Large intestine (tissue), 3 donors: ENCODE measurements around the gene IMMP1L. TPM values are rescaled to one million over a fixed set of nuclear protein-coding genes. Genes with fewer than 3 reads are reported as not detected.

Source experiments
- DNase-seq, 2 donors: peaks; one replicate each; pipeline versions ENCODE4 v3.0.0 to v3.0.0-alpha.2; 2013
- H3K27ac ChIP-seq: one replicate; pipeline ENCODE4 v1.5.1; 2013; ENCODE audit warnings: low read length
- H3K27me3 ChIP-seq: 2 replicates; pipeline ENCODE4 v1.6.1; 2013; ENCODE audit warnings: low read length; ENCODE audit not compliant: control insufficient read depth, insufficient read depth
- H3K36me3 ChIP-seq: 2 replicates; pipeline ENCODE4 v1.6.1; 2013; ENCODE audit warnings: low read length; ENCODE audit not compliant: control insufficient read depth, insufficient read depth
- H3K4me1 ChIP-seq: one replicate; pipeline ENCODE4 v1.6.1; 2013; ENCODE audit warnings: low read length; ENCODE audit not compliant: control insufficient read depth, insufficient read depth
- H3K4me3 ChIP-seq: one replicate; pipeline ENCODE4 v1.5.1; 2013; ENCODE audit warnings: low read length
- H3K9me3 ChIP-seq: one replicate; pipeline ENCODE4 v1.6.1; 2013; ENCODE audit warnings: mild to moderate bottlenecking, low read depth, low read length, moderate library complexity; ENCODE audit not compliant: control insufficient read depth
- WGBS: methylation state at CpG from one replicate; pipeline ENCODE4 v1.1.5; 2013; ENCODE audit warnings: low lambda C conversion rate; ENCODE audit not compliant: insufficient coverage; 5-methylcytosine and 5-hydroxymethylcytosine counted together
- polyA plus RNA-seq: library from polyadenylated mRNA; unstranded; fragments of 120-200 nt; gene quantifications from one replicate; pipeline ENCODE4 v1.2.1, GENCODE V29; 2013

IMMP1L gene
- polyA plus RNA-seq, 1 donor, result 32.7 TPM

DNA sequence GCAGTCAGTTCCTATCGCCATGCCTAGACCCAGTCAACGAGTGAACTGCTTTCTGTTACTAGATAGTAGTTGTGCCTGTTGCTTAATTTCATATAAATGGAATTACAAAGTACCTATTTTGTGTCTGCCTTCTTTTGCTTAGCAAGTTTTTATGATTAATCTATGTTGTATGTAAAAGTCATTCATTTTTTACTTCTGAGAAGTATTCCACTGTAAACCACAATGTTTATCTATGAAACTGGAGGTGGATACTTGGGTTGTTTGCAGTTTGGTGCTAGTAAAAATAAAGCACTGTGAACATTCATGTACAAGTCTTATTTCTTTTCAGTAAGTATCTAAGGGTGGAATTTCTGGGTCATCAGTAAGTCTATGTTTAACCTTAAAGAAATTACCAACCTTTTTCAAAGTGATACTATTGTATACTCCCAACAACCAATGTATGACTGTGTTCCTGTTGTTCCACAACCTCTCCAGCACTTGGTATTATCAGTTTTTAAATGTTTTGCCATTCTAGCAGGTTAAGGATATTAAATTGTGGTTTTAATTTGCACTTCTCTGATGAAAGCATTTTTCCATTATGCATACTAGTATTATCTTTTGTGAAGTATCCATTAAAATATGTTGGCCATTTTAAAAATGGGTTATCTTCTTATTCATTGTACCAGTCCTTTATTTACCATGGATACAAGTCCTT, 71.5 kb downstream of the IMMP1L start:
- DNase-seq, result no peak
- Histone ChIP-seq H3K27ac (no peak overlapping the region), H3K4me1 (no peaks in the 10 kb centered on the region), H3K9me3 (no peaks in the 10 kb centered on the region), H3K4me3 (no peak overlapping the region), H3K27me3 (no peaks in the 10 kb centered on the region), H3K36me3 (no peaks in the 10 kb centered on the region)
- no CpG with 5 or more reads among the region's 2 CpGs for WGBS

DNA sequence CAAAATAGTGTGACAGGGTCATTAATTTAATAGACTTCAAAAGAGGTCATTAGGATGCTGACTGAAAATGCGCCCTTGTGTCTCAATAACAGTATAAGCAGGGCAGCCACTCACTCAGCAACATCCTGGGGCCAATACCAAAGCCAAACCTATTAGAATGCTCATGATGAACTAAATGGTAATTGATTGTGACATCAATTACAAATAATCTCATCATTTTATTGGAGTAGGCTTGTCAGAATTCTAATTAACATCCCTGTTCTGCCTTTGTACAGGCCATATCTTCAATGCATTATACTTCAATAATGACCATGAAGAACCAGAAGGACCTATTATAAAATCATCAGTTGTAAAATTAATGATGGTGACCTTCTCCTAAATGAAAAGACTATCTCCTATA, 75.6 kb downstream of the IMMP1L start:
- Histone ChIP-seq H3K9me3 (no peaks in the 10 kb centered on the region), H3K4me3 (no peak overlapping the region), H3K36me3 (peaks cover 5% of the 10 kb centered on the region), H3K27me3 (no peaks in the 10 kb centered on the region), H3K4me1 (no peaks in the 10 kb centered on the region), H3K27ac (no peak overlapping the region)
- no peak for DNase-seq
- no CpG with 5 or more reads among the region's 1 CpG for WGBS

- no peak for DNase-seq
- H3K27me3 ChIP-seq, result no peaks in the 10 kb centered on the region
These were observed 84.8 kb downstream of the IMMP1L start for GRCh38 chr11:31424652-31425051.

DNA sequence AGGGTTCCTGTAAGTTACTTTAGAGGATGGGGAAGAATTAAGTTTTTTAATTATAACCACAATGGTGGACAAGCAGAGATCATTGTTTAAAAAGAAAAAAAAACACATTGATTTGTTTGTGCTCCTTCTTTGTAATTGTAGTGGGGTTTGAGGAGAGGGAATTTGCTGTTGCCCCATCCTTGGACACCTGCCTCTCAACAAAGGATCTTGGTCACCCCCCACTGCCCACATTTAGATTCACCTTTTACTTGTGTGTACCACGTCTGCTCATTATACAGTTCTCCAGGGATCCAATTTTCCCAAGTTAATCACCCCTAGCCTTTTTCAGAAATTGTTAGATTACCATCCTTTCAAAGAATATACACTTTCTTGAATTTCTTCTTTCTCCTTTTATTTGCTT, 86.7 kb downstream of the IMMP1L start:
- Histone ChIP-seq H3K27ac (no peak overlapping the region), H3K9me3 (no peaks in the 10 kb centered on the region), H3K36me3 (peaks cover 3% of the 10 kb centered on the region), H3K4me1 (no peaks in the 10 kb centered on the region), H3K27me3 (no peaks in the 10 kb centered on the region), H3K4me3 (no peak overlapping the region)
- 100% methylated on average over 1 of the region's 1 CpG for WGBS
- no peak for DNase-seq

More at GRCh38 chr11:31424652-31425051, 84.8 kb downstream of the IMMP1L start:
- Histone ChIP-seq H3K4me1 (no peaks in the 10 kb centered on the region), H3K27ac (no peak overlapping the region), H3K4me3 (no peak overlapping the region), H3K9me3 (no peaks in the 10 kb centered on the region), H3K36me3 (peaks cover 3% of the 10 kb centered on the region)

DNA sequence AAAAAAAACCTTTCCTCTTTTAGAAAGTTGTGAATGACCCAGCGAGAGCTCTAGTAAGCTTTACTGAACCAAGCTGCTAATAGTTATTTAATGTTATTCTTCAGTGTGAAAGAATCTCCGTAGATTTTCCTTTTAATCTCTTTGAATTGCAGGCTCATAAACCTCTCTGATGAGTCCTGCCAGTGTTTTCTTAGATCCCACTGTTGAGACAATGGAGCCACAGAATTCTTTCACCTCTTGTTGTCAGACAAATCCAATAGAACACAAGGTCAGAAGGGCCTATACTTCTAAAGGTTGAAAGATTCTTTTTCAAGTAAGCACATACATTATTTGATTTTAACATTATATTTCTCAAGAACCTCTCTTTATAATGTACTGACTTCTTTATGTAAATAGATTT, 87.6 kb downstream of the IMMP1L start:
- no peak for DNase-seq
- H3K4me1 ChIP-seq, result no peaks in the 10 kb centered on the region
- H3K27me3 ChIP-seq, result no peaks in the 10 kb centered on the region
- H3K36me3 ChIP-seq, result no peaks in the 10 kb centered on the region
- no peak overlapping the region for H3K4me3 ChIP-seq
- no CpG with 5 or more reads among the region's 2 CpGs for WGBS
- H3K9me3 ChIP-seq, result no peaks in the 10 kb centered on the region
- no peak overlapping the region for H3K27ac ChIP-seq

GRCh38 chr11:31419669-31420068, 89.8 kb downstream of the IMMP1L start:
- Histone ChIP-seq H3K36me3 (no peaks in the 10 kb centered on the region), H3K27ac (no peak overlapping the region), H3K9me3 (no peaks in the 10 kb centered on the region), H3K27me3 (no peaks in the 10 kb centered on the region), H3K4me3 (no peak overlapping the region), H3K4me1 (no peaks in the 10 kb centered on the region)
- WGBS, result no CpG with 5 or more reads among the region's 1 CpG
- DNase-seq, result no peak

GRCh38 chr11:31419138-31419537, 90.3 kb downstream of the IMMP1L start:
- Histone ChIP-seq H3K27me3 (no peaks in the 10 kb centered on the region), H3K9me3 (no peaks in the 10 kb centered on the region), H3K36me3 (no peaks in the 10 kb centered on the region), H3K27ac (no peak overlapping the region), H3K4me3 (no peak overlapping the region), H3K4me1 (no peaks in the 10 kb centered on the region)
- DNase-seq, result no peak
- 90% methylated on average over 2 of the region's 3 CpGs for WGBS

GRCh38 chr11:31417816-31418215, 91.6 kb downstream of the IMMP1L start:
- no CpG with 5 or more reads among the region's 2 CpGs for WGBS

GRCh38 chr11:31417357-31417756, 92.1 kb downstream of the IMMP1L start:
- DNase-seq, result no peak
- Histone ChIP-seq H3K27ac (no peak overlapping the region), H3K4me3 (no peak overlapping the region), H3K4me1 (no peaks in the 10 kb centered on the region), H3K36me3 (no peaks in the 10 kb centered on the region), H3K9me3 (no peaks in the 10 kb centered on the region), H3K27me3 (no peaks in the 10 kb centered on the region)
- WGBS, result 100% methylated on average over 1 of the region's 1 CpG

More at GRCh38 chr11:31417816-31418215, 91.6 kb downstream of the IMMP1L start:
- Histone ChIP-seq H3K4me1 (no peaks in the 10 kb centered on the region), H3K27me3 (no peaks in the 10 kb centered on the region), H3K9me3 (no peaks in the 10 kb centered on the region), H3K4me3 (no peak overlapping the region), H3K27ac (no peak overlapping the region), H3K36me3 (no peaks in the 10 kb centered on the region)
- DNase-seq, result no peak

- H3K27ac ChIP-seq, result no peak overlapping the region
- no peak overlapping the region for H3K4me3 ChIP-seq
- H3K4me1 ChIP-seq, result no peaks in the 10 kb centered on the region
- 100% methylated on average over 2 of the region's 4 CpGs for WGBS
- H3K36me3 ChIP-seq, result no peaks in the 10 kb centered on the region
- DNase-seq, result no peak
- H3K9me3 ChIP-seq, result peaks cover 2% of the 10 kb centered on the region
- H3K27me3 ChIP-seq, result no peaks in the 10 kb centered on the region
These were observed 94.0 kb downstream of the IMMP1L start for GRCh38 chr11:31415435-31415834.

GRCh38 chr11:31414338-31414737, 95.1 kb downstream of the IMMP1L start:
- no peaks in the 10 kb centered on the region for H3K4me1 ChIP-seq
- H3K9me3 ChIP-seq, result peaks cover 2% of the 10 kb centered on the region
- no peak for DNase-seq
- H3K27ac ChIP-seq, result no peak overlapping the region
- no peak overlapping the region for H3K4me3 ChIP-seq
- H3K36me3 ChIP-seq, result no peaks in the 10 kb centered on the region
- no peaks in the 10 kb centered on the region for H3K27me3 ChIP-seq
- 90% methylated on average over 2 of the region's 3 CpGs for WGBS
